ENCODE data around the gene GCSAML.

GCSAML gene

DNA sequence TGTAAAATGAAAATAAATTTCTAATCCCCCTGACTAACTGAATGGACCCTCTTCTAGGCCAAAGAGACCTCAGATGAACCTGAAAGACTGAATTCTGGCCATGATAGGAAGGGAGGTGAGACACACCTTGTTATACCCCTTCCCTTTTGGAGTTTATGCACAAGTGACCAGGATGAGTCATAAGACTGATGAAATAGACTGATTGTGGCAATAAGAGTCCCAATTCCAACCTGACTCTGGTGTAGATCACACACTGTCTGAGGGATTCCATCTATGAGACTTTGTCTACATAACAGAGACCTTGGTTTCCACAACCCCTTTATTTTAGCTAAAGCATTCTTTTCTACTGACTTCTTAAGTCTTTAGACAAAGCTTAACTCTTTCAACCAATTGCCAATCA is 25.7 kb downstream of the GCSAML start:
- no peak for TF ChIP-seq TAF1 (IDR thresholded peaks at IDR 0.05; ENCODE audit: low read depth)

DNA sequence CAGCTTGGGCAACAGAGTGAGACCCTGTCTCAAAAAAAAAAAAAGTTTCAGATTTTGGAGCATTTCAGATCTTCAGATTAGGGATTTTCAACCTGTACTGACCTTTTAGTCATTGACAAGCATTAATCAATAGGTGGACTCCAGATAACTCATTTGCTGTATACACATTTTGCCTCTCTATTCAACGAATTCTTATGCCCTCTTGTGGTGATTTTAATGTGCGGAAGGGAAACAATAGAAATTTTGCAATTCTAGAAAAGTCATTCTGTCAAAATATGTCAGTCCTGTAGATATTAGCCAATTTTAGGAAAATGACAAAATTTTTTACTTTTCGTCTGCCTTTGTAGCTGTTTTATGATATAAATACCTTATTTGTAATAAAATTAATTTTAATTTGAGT is 27.6 kb downstream of the GCSAML start:
- TF ChIP-seq RAD21 (IDR thresholded peaks at IDR 0.05; ENCODE audit: low read depth) (peak; percentile 50), ZBTB7A (IDR thresholded peaks at IDR 0.05; ENCODE audit: low read depth) (no peak)

DNA sequence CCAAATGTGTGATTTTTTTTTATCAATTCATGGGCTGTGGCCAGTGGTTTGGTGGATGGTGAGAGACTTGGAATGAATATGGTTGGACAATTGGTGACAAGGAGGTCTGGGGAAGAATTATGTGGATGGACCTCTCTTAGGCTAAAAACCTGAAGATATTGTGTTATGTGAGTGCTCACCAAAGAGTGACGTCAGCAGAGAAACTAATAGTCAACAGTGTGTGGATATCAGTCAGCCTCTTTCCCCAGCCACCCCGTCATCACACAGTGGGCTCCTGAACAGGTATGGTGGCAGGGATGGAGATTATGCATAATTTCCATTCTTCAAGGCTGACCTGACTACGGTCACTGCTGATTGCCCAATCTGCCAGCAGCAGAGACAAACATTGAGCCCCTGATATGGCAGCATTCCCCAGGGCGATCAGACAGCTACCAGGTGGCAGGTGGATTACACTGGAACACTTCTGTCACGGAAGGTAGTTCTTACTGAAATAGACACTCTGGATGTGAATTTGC is 30.1 kb downstream of the GCSAML start:
- TF ChIP-seq NFIC (IDR thresholded peaks at IDR 0.05) (no peak), CREB1 (IDR thresholded peaks at IDR 0.05; ENCODE audit: low read depth) (no peak), TCF12 (IDR thresholded peaks at IDR 0.05; ENCODE audit: low read depth) (no peak), RAD21 (IDR thresholded peaks at IDR 0.05; ENCODE audit: low read depth) (no peak), ZBTB7A (IDR thresholded peaks at IDR 0.05; ENCODE audit: low read depth) (no peak), EP300 (IDR thresholded peaks at IDR 0.05; ENCODE audit: borderline replicate concordance) (no peak), FOXM1 (IDR thresholded peaks at IDR 0.05; ENCODE audit: borderline replicate concordance, low read depth) (no peak), TEAD4 (IDR thresholded peaks at IDR 0.05) (no peak), TAF1 (IDR thresholded peaks at IDR 0.05; ENCODE audit: low read depth) (no peak), CEBPB (IDR thresholded peaks at IDR 0.05) (no peak), YY1 (IDR thresholded peaks at IDR 0.05; ENCODE audit: low read depth) (no peak), EGR1 (IDR thresholded peaks at IDR 0.05) (no peak)
- TF ChIP-seq, protein P1, sequence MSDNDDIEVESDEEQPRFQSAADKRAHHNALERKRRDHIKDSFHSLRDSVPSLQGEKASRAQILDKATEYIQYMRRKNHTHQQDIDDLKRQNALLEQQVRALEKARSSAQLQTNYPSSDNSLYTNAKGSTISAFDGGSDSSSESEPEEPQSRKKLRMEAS (IDR thresholded peaks at IDR 0.05) = no peak
- TF ChIP-seq, protein P2, sequence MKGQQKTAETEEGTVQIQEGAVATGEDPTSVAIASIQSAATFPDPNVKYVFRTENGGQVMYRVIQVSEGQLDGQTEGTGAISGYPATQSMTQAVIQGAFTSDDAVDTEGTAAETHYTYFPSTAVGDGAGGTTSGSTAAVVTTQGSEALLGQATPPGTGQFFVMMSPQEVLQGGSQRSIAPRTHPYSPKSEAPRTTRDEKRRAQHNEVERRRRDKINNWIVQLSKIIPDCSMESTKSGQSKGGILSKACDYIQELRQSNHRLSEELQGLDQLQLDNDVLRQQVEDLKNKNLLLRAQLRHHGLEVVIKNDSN (IDR thresholded peaks at IDR 0.05) = no peak
- TF ChIP-seq, protein P3, sequence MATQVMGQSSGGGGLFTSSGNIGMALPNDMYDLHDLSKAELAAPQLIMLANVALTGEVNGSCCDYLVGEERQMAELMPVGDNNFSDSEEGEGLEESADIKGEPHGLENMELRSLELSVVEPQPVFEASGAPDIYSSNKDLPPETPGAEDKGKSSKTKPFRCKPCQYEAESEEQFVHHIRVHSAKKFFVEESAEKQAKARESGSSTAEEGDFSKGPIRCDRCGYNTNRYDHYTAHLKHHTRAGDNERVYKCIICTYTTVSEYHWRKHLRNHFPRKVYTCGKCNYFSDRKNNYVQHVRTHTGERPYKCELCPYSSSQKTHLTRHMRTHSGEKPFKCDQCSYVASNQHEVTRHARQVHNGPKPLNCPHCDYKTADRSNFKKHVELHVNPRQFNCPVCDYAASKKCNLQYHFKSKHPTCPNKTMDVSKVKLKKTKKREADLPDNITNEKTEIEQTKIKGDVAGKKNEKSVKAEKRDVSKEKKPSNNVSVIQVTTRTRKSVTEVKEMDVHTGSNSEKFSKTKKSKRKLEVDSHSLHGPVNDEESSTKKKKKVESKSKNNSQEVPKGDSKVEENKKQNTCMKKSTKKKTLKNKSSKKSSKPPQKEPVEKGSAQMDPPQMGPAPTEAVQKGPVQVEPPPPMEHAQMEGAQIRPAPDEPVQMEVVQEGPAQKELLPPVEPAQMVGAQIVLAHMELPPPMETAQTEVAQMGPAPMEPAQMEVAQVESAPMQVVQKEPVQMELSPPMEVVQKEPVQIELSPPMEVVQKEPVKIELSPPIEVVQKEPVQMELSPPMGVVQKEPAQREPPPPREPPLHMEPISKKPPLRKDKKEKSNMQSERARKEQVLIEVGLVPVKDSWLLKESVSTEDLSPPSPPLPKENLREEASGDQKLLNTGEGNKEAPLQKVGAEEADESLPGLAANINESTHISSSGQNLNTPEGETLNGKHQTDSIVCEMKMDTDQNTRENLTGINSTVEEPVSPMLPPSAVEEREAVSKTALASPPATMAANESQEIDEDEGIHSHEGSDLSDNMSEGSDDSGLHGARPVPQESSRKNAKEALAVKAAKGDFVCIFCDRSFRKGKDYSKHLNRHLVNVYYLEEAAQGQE (IDR thresholded peaks at IDR 0.05; ENCODE audit: low read depth) = no peak

DNA sequence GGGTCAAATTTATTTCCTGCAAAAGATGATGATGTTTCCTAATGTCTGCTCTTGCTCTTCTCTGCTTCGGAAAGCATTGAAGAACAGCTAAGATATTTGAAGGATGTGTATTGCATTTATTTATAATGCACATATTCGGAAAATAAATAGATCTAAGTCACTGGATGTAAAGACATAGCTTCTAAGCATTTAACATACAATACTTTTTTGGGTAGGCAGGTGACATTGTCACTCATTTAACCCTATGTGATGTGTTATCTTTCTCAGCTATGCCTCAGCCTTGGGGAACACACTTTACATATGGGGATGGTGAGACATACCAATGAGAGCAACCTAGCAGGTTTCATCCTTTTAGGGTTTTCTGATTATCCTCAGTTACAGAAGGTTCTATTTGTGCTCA is 39.1 kb downstream of the GCSAML start, which contains the start of gene OR2G2:
Gene OR2G2 (plus strand): TSS at position 301 of the 400 bp plus-strand sequence. CDS start 0 bp downstream, at position 301.
- TF ChIP-seq, protein P2 (IDR thresholded peaks at IDR 0.05) = no peak
- TF ChIP-seq ZBTB7A (IDR thresholded peaks at IDR 0.05; ENCODE audit: low read depth) (no peak), CEBPB (IDR thresholded peaks at IDR 0.05) (no peak), TCF12 (IDR thresholded peaks at IDR 0.05; ENCODE audit: low read depth) (no peak), CREB1 (IDR thresholded peaks at IDR 0.05; ENCODE audit: low read depth) (no peak)
- TF ChIP-seq, protein P1 (IDR thresholded peaks at IDR 0.05) = no peak

DNA sequence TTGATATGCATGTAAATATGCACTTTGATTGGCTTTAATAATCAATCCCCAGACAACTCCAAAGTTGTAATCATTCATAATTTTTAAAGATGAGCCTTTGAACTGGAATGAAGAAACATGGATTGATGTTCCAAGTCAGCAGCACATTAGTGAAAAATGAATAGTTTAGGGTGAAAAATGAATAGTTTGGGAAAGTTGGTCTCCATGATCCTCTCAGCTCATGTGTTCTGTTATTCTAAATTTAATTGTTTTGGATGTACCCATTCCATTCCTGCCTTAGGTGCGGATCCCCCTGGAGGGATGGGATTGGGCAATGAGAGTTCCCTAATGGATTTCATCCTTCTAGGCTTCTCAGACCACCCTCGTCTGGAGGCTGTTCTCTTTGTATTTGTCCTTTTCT is 56.4 kb downstream of the GCSAML start, which contains the start of gene OR2G3:
Gene OR2G3 (plus strand): TSS at position 301 of the 400 bp plus-strand sequence. CDS start 0 bp downstream, at position 301.
- TF ChIP-seq NFIC (IDR thresholded peaks at IDR 0.05) (no peak), YY1 (IDR thresholded peaks at IDR 0.05; ENCODE audit: low read depth) (no peak), TEAD4 (IDR thresholded peaks at IDR 0.05) (no peak), TCF12 (IDR thresholded peaks at IDR 0.05; ENCODE audit: low read depth) (no peak), RAD21 (IDR thresholded peaks at IDR 0.05; ENCODE audit: low read depth) (no peak)

DNA sequence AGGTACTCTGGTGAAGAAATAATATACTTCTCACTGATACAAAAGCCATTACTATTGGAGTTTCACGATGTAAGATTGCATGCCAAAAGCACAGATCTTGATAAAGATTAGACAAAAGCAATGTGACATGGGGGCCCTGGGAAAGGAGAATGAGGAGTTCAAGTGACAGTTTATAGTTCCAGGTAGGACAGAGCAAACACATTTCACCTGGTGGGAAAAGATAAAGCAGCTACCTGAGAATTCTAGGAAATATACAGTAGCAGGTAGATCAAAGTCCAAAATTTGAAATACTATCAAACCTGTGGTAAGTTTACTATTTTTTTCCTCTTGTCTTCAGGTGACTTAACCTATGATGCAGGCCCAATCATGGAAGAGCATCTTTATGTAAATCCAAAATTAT is 64.5 kb downstream of the GCSAML start:
- no peak for TF ChIP-seq CREB1 (IDR thresholded peaks at IDR 0.05; ENCODE audit: low read depth)
- no peak for TF ChIP-seq TCF12 (IDR thresholded peaks at IDR 0.05; ENCODE audit: low read depth)
- no peak for TF ChIP-seq YY1 (IDR thresholded peaks at IDR 0.05; ENCODE audit: low read depth)
- TF ChIP-seq EGR1 (IDR thresholded peaks at IDR 0.05) = no peak
- TF ChIP-seq CEBPB (IDR thresholded peaks at IDR 0.05) = no peak

DNA sequence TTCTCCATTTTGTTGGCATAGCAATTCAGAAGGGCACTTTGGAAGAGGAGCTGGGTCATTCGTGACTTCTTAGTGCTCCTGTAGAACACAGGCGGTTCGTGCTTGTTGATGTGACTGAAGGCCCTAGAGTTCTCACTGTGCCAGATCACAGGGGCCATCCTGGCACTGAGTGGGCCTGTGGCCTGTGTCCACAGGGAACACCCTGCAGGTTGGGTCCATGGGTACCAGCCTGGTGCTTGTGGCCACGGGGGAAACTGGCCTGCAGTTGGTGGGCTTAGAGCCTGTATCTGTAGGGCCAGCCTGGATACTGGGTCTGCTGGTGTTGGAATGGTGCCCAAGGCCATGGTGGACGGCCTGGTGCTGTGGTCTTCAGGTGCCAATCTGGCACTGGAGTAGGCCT is 65.7 kb downstream of the GCSAML start:
- TF ChIP-seq RAD21 (IDR thresholded peaks at IDR 0.05; ENCODE audit: low read depth) = no peak
- TF ChIP-seq, protein P1 (IDR thresholded peaks at IDR 0.05) = no peak
- TF ChIP-seq, protein P3 (IDR thresholded peaks at IDR 0.05; ENCODE audit: low read depth) = no peak
- TF ChIP-seq YY1 (IDR thresholded peaks at IDR 0.05; ENCODE audit: low read depth) = no peak
- no peak for TF ChIP-seq CREB1 (IDR thresholded peaks at IDR 0.05; ENCODE audit: low read depth)
- TF ChIP-seq EGR1 (IDR thresholded peaks at IDR 0.05) = no peak
- TF ChIP-seq NFIC (IDR thresholded peaks at IDR 0.05) = no peak
- TF ChIP-seq TEAD4 (IDR thresholded peaks at IDR 0.05) = no peak
- no peak for TF ChIP-seq CEBPB (IDR thresholded peaks at IDR 0.05)
- no peak for TF ChIP-seq TCF12 (IDR thresholded peaks at IDR 0.05; ENCODE audit: low read depth)
- TF ChIP-seq TAF1 (IDR thresholded peaks at IDR 0.05; ENCODE audit: low read depth) = no peak
- TF ChIP-seq, protein P2 (IDR thresholded peaks at IDR 0.05) = no peak
- no peak for TF ChIP-seq ZBTB7A (IDR thresholded peaks at IDR 0.05; ENCODE audit: low read depth)
- no peak for TF ChIP-seq FOXM1 (IDR thresholded peaks at IDR 0.05; ENCODE audit: borderline replicate concordance, low read depth)
- TF ChIP-seq EP300 (IDR thresholded peaks at IDR 0.05; ENCODE audit: borderline replicate concordance) = no peak
